ENCODE data around the gene TMEM244. TPM values are rescaled to one million over a fixed set of nuclear protein-coding genes. Genes with fewer than 3 reads are reported as not detected.
"Not testable (repeated sequence)": the region's sequence is repeated elsewhere in the genome, so short reads cannot be mapped to it uniquely, and the experiment has no call there.

Gene TMEM244
- polyA plus RNA-seq, 3 donors from 2014 or later = 0.76 TPM; not detected in 2

- Mint-ChIP-seq H3K36me3 (no peaks in the 10 kb centered on the region), H3K27ac (no peak overlapping the region), H3K27me3 (ENCODE audit: low read depth in 3 of 3) (peaks cover 0 to 3% (median 0%) of the 10 kb centered on the region in 3 donors), H3K4me1 (no peaks in the 10 kb centered on the region), H3K4me3 (no peak overlapping the region), H3K9me3 (peaks cover 0 to 1% (median 0%) of the 10 kb centered on the region in 6 donors)
- no peak for DNase-seq
Measured at GRCh38 chr6:129853996-129854711, 7.0 kb downstream of the TMEM244 start.

- Mint-ChIP-seq H3K4me3 (no peak overlapping the region), H3K27ac (no peak overlapping the region), H3K36me3 (no peaks in the 10 kb centered on the region)
Measured at GRCh38 chr6:129852257-129852858, 8.8 kb downstream of the TMEM244 start.

DNA sequence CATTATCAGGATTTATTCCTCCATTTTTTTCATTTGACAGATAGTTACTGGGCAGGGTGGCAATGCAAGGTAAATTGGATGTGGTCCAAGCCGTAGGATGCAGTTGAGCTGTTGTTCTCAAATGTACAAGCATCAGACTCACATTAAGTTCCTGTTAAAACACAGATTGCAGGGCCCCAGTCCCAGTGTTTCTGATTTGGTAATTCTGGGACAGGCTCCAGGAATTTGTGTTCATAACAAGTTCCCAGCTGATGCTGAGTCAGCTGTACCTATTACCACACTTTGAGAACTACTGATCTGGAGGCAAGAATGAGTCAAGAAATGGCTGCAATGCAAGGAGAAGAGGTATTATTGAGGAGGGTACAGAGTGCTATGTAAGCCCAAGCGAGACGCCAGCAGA lies 11.7 kb downstream of the TMEM244 start:
- Mint-ChIP-seq H3K4me1 (no peaks in the 10 kb centered on the region), H3K27ac (no peak overlapping the region), H3K4me3 (no peak overlapping the region), H3K9me3 (peaks cover 0 to 1% (median 0%) of the 10 kb centered on the region in 6 donors), H3K27me3 (ENCODE audit: low read depth in 3 of 3) (peaks cover 0 to 5% (median 2%) of the 10 kb centered on the region in 3 donors), H3K36me3 (no peaks in the 10 kb centered on the region)
- DNase-seq = no peak

More at GRCh38 chr6:129852257-129852858, 8.8 kb downstream of the TMEM244 start:
- no peak for DNase-seq
- no peaks in the 10 kb centered on the region for H3K4me1 Mint-ChIP-seq
- peaks cover 0 to 3% (median 0%) of the 10 kb centered on the region in 3 donors for H3K27me3 Mint-ChIP-seq (ENCODE audit: low read depth in 3 of 3)
- peaks cover 0 to 1% (median 0%) of the 10 kb centered on the region in 6 donors for H3K9me3 Mint-ChIP-seq

- Mint-ChIP-seq H3K27me3 (ENCODE audit: low read depth in 3 of 3) (peaks cover 0 to 3% (median 2%) of the 10 kb centered on the region in 3 donors), H3K4me1 (no peaks in the 10 kb centered on the region), H3K4me3 (no peak overlapping the region), H3K36me3 (no peaks in the 10 kb centered on the region), H3K9me3 (peaks cover 0 to 1% (median 0%) of the 10 kb centered on the region in 6 donors), H3K27ac (no peak overlapping the region)
- DNase-seq = no peak
Measured at GRCh38 chr6:129846761-129847160, 14.4 kb downstream of the TMEM244 start.

DNA sequence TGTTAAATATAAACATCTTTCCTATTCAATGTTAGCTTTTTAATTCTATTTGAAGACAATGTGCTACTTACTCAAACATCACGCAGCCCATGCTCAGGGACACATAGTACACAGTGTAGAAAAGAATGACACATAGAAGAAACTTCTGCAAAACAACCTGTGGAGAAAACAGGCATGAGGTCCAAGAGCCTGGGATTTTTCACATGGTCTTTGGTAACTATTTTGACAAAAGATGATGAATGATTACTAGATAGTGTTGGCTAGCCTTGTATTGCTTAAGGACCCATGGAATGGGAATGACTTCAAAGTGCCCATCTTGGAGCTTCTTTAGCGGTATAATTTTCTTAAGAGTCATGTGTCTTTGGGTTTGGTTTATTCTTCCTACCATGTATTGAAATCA lies 15.4 kb downstream of the TMEM244 start:
- H3K27me3 Mint-ChIP-seq (ENCODE audit: low read depth in 3 of 3) = peaks cover 2 to 3% (median 2%) of the 10 kb centered on the region in 3 donors
- no peaks in the 10 kb centered on the region for H3K9me3 Mint-ChIP-seq
- no peak overlapping the region for H3K4me3 Mint-ChIP-seq
- H3K27ac Mint-ChIP-seq = no peak overlapping the region
- no peaks in the 10 kb centered on the region for H3K36me3 Mint-ChIP-seq
- DNase-seq = no peak
- no peaks in the 10 kb centered on the region for H3K4me1 Mint-ChIP-seq

DNA sequence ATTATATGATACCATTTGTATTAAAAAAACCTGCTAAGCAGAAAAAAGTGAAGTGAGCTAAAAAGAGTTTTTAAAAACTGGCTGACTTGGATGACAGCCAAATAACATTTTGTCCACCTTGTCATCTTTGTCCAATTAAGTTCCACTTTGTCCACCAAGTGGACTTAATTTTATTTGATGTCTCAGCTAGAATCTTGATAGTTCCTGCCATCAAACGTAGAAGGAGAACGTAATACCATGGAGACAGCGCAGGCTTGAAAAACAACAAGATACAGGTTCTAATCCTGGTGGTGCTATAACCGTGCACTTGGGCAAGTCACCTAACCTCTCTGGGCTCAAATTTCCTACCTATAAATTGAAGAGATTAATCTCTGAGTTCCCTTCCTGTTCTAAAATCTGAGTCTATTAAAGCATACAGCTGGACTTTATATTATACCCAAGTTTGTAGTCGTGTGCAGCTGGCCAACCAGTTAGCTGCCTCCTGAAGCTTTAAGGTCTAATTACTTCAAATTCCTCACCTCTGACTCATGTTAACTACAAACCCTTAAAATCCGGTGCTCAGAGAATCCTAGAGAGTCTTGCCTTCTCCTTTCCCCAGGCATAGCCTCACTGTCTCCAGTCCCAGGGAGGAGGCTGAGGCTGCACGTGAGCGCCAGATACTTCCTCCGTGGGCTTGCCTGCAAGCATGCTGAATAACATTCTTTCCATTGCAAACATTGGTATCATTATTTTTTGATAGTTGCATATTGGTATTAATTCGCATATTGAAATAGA lies 16.8 kb downstream of the TMEM244 start:
- no peak for DNase-seq
- H3K9me3 Mint-ChIP-seq = no peaks in the 10 kb centered on the region
- no peaks in the 10 kb centered on the region for H3K4me1 Mint-ChIP-seq
- H3K27ac Mint-ChIP-seq = no peak overlapping the region
- peaks cover 2 to 4% (median 2%) of the 10 kb centered on the region in 3 donors for H3K27me3 Mint-ChIP-seq (ENCODE audit: low read depth in 3 of 3)
- H3K4me3 Mint-ChIP-seq = no peak overlapping the region
- H3K36me3 Mint-ChIP-seq = no peaks in the 10 kb centered on the region

DNA sequence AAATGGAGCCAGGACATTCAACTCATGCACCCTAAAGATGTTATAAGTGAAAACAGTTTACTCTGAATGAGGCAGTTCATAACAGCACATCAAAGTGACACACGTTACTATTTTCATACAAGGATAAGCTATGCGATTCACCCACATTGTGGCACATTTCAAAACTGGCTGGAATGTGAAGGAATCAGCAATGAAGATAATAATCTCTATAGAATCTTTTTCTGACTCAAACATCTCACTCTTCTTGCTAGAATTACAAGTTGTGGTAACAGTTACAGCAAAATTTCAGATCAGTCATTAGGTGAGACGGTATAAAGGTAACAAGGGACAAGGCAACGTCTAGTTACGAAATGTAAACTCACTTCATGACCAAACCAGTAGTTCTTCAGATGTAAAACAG lies 17.5 kb downstream of the TMEM244 start:
- H3K9me3 Mint-ChIP-seq = no peaks in the 10 kb centered on the region
- DNase-seq = no peak

GRCh38 chr6:129842881-129843409 lies 18.2 kb downstream of the TMEM244 start:
- H3K27me3 Mint-ChIP-seq (ENCODE audit: low read depth in 3 of 3) = peaks cover 2 to 4% (median 2%) of the 10 kb centered on the region in 3 donors
- DNase-seq = no peak
- H3K4me3 Mint-ChIP-seq = no peak overlapping the region
- no peaks in the 10 kb centered on the region for H3K36me3 Mint-ChIP-seq
- H3K9me3 Mint-ChIP-seq = peaks cover 0 to 5% (median 0%) of the 10 kb centered on the region in 6 donors
- no peak overlapping the region for H3K27ac Mint-ChIP-seq
- no peaks in the 10 kb centered on the region for H3K4me1 Mint-ChIP-seq

More for the DNA sequence above, 17.5 kb downstream of the TMEM244 start:
- H3K36me3 Mint-ChIP-seq = no peaks in the 10 kb centered on the region
- H3K4me1 Mint-ChIP-seq = no peaks in the 10 kb centered on the region
- peaks cover 2 to 4% (median 2%) of the 10 kb centered on the region in 3 donors for H3K27me3 Mint-ChIP-seq (ENCODE audit: low read depth in 3 of 3)
- no peak overlapping the region for H3K27ac Mint-ChIP-seq
- H3K4me3 Mint-ChIP-seq = no peak overlapping the region

- no peak overlapping the region for H3K4me3 Mint-ChIP-seq
- DNase-seq = no peak
- peaks cover 0 to 5% (median 0%) of the 10 kb centered on the region in 6 donors for H3K9me3 Mint-ChIP-seq
- H3K27ac Mint-ChIP-seq = no peak overlapping the region
- no peaks in the 10 kb centered on the region for H3K36me3 Mint-ChIP-seq
- H3K27me3 Mint-ChIP-seq (ENCODE audit: low read depth in 3 of 3) = peaks cover 2 to 4% (median 2%) of the 10 kb centered on the region in 3 donors
- no peaks in the 10 kb centered on the region for H3K4me1 Mint-ChIP-seq
Measured at GRCh38 chr6:129842137-129842536, 19.0 kb downstream of the TMEM244 start.

GRCh38 chr6:129839562-129839961 lies 21.6 kb downstream of the TMEM244 start:
- H3K4me3 Mint-ChIP-seq; DNase-seq; H3K9me3 Mint-ChIP-seq; H3K27ac Mint-ChIP-seq; H3K36me3 Mint-ChIP-seq; H3K27me3 Mint-ChIP-seq (ENCODE audit: low read depth in 3 of 3); H3K4me1 Mint-ChIP-seq: not testable (repeated sequence)

- Mint-ChIP-seq H3K27me3 (ENCODE audit: low read depth in 3 of 3) (peaks cover 0 to 6% (median 2%) of the 10 kb centered on the region in 3 donors), H3K4me3 (no peak overlapping the region), H3K27ac (no peak overlapping the region), H3K4me1 (no peaks in the 10 kb centered on the region), H3K36me3 (no peaks in the 10 kb centered on the region), H3K9me3 (peaks cover 0 to 5% (median 0%) of the 10 kb centered on the region in 6 donors)
- no peak for DNase-seq
Measured at GRCh38 chr6:129835691-129836090, 25.4 kb downstream of the TMEM244 start.

DNA sequence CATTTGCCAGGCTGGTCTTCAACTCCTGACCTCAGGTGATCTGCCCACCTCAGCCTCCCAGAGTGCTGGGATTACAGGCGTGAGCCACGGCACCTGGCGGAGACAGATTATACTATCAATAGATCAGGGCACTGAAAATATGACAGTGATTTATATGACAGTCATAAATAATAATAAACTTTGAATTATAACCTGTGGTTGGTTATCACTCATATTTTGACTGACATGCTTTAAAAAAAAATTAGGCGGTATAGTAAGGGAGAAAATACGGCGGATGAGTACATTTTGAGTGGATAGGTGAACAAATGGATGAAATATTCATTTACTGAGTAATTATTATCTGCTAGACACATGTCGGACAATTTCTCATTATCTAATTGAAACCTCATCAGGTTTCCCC lies 28.8 kb downstream of the TMEM244 start:
- no peak overlapping the region for H3K27ac Mint-ChIP-seq

GRCh38 chr6:129828229-129828628 lies 32.9 kb downstream of the TMEM244 start:
- Mint-ChIP-seq H3K27me3 (ENCODE audit: low read depth in 3 of 3) (no peaks in the 10 kb centered on the region), H3K4me3 (no peak overlapping the region), H3K9me3 (no peaks in the 10 kb centered on the region), H3K4me1 (no peaks in the 10 kb centered on the region), H3K36me3 (no peaks in the 10 kb centered on the region), H3K27ac (no peak overlapping the region)
- no peak for DNase-seq

More for the DNA sequence above, 28.8 kb downstream of the TMEM244 start:
- peaks cover 0 to 4% (median 0%) of the 10 kb centered on the region in 6 donors for H3K9me3 Mint-ChIP-seq
- H3K4me3 Mint-ChIP-seq = no peak overlapping the region
- no peaks in the 10 kb centered on the region for H3K36me3 Mint-ChIP-seq
- no peaks in the 10 kb centered on the region for H3K4me1 Mint-ChIP-seq
- peaks cover 0 to 6% (median 0%) of the 10 kb centered on the region in 3 donors for H3K27me3 Mint-ChIP-seq (ENCODE audit: low read depth in 3 of 3)
- no peak for DNase-seq

- Mint-ChIP-seq H3K27ac (no peak overlapping the region), H3K36me3 (no peaks in the 10 kb centered on the region), H3K27me3 (ENCODE audit: low read depth in 3 of 3) (peaks cover 2 to 14% (median 9%) of the 10 kb centered on the region in 3 donors), H3K4me3 (no peak overlapping the region), H3K9me3 (peaks cover 0 to 2% (median 0%) of the 10 kb centered on the region in 6 donors), H3K4me1 (no peaks in the 10 kb centered on the region)
- no peak for DNase-seq
Measured at GRCh38 chr6:129818251-129818650, 42.9 kb downstream of the TMEM244 start.

Measured in immature natural killer cell (primary cell).